WI38 (cell line): Measurements from ENCODE around the gene DCBLD2.

Experiments used
- H3K4me3 ChIP-seq: 2 replicates; pipeline ENCODE4 v1.5.1; 2011; ENCODE audit warnings: low read depth, mild to moderate bottlenecking, control low read depth, low read length
- TF ChIP-seq, protein P1 (sequence below): IDR thresholded peaks from 2 replicates; pipeline ENCODE4 v1.5.1; 2012; ENCODE audit warnings: low read depth, mild to moderate bottlenecking, control low read depth, low read length

Gene DCBLD2

DNA sequence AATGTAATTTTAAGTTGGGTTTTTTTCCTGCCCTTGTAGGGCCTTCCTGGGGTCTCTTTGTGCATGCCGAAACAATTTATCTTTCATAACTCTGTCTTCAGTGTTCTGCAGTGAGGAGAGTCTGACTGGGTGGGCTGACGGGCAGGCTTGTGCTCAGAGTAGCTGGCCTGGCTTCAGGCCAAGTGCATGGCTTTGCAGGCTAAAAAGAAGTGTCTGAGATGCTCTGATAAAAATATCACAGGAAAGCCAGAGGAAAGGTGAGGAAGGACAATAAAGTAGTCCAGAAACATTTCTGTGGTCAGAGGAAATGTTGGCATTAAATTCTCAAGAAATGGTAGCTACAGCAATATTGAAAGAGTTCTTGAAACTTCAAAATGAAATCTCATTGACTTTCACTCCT lies 112.8 kb downstream of the DCBLD2 start:
- H3K4me3 ChIP-seq = no peak overlapping the region
- TF ChIP-seq, protein P1, sequence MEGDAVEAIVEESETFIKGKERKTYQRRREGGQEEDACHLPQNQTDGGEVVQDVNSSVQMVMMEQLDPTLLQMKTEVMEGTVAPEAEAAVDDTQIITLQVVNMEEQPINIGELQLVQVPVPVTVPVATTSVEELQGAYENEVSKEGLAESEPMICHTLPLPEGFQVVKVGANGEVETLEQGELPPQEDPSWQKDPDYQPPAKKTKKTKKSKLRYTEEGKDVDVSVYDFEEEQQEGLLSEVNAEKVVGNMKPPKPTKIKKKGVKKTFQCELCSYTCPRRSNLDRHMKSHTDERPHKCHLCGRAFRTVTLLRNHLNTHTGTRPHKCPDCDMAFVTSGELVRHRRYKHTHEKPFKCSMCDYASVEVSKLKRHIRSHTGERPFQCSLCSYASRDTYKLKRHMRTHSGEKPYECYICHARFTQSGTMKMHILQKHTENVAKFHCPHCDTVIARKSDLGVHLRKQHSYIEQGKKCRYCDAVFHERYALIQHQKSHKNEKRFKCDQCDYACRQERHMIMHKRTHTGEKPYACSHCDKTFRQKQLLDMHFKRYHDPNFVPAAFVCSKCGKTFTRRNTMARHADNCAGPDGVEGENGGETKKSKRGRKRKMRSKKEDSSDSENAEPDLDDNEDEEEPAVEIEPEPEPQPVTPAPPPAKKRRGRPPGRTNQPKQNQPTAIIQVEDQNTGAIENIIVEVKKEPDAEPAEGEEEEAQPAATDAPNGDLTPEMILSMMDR = no peak

DNA sequence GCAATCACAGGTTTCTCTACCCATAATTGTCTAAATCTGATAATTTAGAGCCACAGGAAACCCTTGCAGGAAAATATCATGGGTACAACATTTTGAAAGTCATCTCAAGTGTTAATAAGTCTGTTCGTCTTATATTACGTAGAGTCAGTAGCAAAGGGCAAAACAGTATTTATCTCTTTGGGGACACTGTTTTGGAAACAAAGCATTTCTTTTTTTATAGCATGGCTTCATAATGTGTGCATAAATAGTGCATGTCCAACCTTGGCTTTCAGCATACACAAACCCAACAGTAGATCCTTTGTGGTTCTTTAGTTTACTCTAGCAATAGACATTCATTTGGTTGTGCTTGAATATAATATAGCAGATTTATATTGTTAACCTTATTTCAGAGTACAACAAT lies 114.3 kb downstream of the DCBLD2 start:
- TF ChIP-seq, protein P1 = no peak

DNA sequence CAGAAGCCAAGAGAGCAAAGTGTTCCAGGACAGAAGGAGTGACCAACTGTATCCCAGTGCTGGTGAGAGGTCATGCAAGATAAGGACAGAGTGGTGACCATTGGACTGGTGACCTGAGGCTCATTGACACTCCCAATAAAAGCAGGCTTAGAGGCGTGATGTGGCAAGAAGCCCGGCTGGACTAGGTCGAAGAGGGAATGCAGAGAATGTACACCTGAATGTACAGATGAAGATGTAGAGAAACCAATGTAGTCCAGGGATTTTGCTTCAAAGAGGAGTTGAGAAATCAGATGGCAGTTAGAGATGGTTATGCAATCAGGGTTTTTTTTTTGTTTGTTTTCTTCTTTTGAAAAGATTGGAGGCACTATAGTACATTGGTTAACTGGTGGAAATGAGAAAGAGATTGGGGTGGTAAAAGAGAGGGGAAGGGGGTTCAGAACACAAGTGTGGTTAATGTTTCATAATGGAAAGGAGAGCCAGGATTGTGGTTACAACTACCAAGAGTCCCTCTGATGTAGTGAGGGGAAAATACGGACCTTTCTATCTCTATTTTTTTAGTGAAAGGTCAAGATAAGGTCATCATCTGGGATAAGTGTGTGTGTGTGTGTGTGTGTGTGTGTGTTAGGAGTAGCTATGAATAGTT lies 115.0 kb downstream of the DCBLD2 start:
- TF ChIP-seq, protein P1 = no peak
- no peak overlapping the region for H3K4me3 ChIP-seq

More for the DNA sequence above, 114.3 kb downstream of the DCBLD2 start:
- no peak overlapping the region for H3K4me3 ChIP-seq

DNA sequence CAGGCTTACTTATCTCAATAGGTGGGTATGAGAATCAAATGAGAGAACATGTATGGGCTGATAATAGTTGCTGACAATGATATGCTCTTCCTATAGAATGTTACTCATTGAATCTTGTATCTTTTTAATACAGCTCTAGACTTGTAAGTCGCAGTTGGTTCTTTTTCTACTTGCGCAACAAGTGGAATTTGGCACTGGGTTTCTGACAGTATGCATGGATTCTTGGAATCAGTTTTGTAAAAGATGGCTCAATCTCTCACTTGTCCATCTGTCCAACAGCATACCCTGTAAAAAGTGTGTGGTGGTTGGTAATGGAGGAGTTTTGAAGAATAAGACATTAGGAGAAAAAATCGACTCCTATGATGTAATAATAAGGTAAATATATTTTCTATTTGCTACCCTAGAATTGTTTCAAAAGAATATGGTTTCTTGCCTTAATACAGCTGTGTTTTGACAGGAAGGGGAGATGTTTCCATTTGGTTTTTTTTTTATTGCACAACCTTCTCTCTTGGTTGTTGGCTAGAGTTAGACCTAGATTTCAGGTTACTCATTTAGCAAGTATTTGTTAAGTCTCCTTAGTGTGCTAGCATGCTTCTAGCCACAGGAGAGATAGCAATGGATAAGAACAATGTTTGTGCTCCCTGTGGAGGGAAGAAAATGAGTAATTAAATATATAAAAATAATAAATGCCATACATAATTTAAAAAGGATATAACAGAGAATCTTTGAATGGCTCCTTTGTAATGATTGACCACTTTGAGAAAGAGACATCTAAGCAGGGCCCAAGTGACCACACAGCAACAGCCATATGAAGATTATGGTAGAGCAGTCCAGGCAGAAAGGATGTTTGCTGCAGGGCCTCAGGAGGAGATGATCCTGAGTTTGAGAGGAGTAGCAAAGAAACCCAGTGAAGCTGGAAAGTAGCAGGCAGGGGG lies 116.6 kb downstream of the DCBLD2 start:
- TF ChIP-seq, protein P1 = no peak
- no peak overlapping the region for H3K4me3 ChIP-seq

DNA sequence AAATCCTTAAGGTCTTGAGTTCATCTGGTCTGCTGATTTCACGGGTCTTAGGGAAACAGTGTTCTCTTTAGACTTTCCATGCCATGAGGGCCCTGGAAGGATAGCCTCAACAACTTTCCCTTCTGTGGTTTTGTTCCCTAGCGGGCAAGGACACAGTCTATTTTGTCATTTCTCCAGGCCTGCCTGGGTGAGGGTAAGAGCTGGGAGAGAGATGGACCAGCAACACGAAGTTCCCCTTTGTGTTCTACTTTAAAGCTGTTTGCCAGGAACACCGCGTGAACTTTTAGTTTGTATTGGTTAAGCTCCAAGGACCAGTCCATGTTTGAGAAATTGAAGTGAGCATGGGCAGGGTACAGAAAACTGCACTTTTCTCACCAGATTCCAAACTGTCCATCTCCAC lies 117.5 kb downstream of the DCBLD2 start:
- TF ChIP-seq, protein P1 = no peak
- no peak overlapping the region for H3K4me3 ChIP-seq

DNA sequence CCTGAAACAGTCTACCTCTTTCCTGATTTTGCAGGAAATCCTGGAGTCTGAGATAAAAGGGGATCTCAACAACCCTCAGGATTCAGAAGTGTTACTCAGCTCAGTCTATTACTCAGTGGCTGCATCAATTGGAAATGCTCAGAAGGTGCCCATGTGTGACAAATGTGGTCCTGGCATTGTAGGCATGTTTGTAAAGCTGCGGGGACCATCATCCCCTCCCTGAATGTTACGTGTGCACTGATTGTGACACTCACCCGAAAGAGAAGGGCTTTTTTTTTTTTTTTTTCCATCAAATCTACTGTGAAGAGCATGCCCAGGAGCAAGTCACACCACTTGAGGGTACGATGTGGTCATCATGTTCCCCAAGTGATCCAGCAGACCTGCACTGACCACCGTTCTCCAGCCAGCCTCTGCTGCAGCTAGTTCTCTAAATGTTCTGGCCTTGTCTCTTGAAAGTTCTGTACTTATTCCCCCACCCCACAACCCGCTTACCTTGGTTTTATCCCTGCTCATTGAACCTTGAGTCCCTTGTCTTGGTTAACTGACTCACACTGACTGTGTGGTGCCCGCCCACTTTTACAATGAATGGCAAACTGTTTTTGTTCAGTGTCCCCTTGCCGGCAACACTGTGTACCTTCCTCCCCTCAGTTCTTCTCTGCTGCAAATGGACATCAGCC lies 118.5 kb downstream of the DCBLD2 start:
- H3K4me3 ChIP-seq = no peak overlapping the region
- TF ChIP-seq, protein P1 = no peak
